OCI-LY1 (cell line): ENCODE data around the gene TLR8.

Experiments used
- EZH2 ChIP-seq: fragments of 200-600 bp; sonication (generic), shearing (Covaris generic); IDR thresholded peaks from 2 replicates; pipeline ENCODE4 v1.8.0; 2017; ENCODE audit warnings: borderline replicate concordance, mixed run types, mild to moderate bottlenecking, antibody characterized with exemption, low read length, moderate library complexity, mixed read lengths
- TF ChIP-seq, protein P1 (sequence below): fragments of 200-600 bp; sonication (generic), shearing (Covaris generic); IDR thresholded peaks from 2 replicates; pipeline ENCODE4 v1.5.1; 2017; ENCODE audit warnings: mild to moderate bottlenecking, antibody characterized with exemption, low read length, moderate library complexity, mixed read lengths

DNA sequence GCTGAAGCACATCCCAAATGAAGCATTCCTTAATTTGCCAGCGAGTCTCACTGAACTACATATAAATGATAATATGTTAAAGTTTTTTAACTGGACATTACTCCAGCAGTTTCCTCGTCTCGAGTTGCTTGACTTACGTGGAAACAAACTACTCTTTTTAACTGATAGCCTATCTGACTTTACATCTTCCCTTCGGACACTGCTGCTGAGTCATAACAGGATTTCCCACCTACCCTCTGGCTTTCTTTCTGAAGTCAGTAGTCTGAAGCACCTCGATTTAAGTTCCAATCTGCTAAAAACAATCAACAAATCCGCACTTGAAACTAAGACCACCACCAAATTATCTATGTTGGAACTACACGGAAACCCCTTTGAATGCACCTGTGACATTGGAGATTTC, 14.6 kb downstream of the TLR8 start:
- TF ChIP-seq, protein P1, sequence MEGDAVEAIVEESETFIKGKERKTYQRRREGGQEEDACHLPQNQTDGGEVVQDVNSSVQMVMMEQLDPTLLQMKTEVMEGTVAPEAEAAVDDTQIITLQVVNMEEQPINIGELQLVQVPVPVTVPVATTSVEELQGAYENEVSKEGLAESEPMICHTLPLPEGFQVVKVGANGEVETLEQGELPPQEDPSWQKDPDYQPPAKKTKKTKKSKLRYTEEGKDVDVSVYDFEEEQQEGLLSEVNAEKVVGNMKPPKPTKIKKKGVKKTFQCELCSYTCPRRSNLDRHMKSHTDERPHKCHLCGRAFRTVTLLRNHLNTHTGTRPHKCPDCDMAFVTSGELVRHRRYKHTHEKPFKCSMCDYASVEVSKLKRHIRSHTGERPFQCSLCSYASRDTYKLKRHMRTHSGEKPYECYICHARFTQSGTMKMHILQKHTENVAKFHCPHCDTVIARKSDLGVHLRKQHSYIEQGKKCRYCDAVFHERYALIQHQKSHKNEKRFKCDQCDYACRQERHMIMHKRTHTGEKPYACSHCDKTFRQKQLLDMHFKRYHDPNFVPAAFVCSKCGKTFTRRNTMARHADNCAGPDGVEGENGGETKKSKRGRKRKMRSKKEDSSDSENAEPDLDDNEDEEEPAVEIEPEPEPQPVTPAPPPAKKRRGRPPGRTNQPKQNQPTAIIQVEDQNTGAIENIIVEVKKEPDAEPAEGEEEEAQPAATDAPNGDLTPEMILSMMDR, result no peak
- TF ChIP-seq EZH2, result no peak
